ENCODE data around the gene GRK5.

GRCh38 chr10:119197921-119198320 is 9.4 kb upstream of the GRK5 start:
- TF ChIP-seq ARNT (IDR thresholded peaks at IDR 0.05) (no peak), SP1 (IDR thresholded peaks at IDR 0.05) (no peak), SUZ12 (IDR thresholded peaks at IDR 0.05) (no peak)

Data from HEK293T (cell line).